ENCODE results near the gene ATP5PD.

The ATP5PD gene

DNA sequence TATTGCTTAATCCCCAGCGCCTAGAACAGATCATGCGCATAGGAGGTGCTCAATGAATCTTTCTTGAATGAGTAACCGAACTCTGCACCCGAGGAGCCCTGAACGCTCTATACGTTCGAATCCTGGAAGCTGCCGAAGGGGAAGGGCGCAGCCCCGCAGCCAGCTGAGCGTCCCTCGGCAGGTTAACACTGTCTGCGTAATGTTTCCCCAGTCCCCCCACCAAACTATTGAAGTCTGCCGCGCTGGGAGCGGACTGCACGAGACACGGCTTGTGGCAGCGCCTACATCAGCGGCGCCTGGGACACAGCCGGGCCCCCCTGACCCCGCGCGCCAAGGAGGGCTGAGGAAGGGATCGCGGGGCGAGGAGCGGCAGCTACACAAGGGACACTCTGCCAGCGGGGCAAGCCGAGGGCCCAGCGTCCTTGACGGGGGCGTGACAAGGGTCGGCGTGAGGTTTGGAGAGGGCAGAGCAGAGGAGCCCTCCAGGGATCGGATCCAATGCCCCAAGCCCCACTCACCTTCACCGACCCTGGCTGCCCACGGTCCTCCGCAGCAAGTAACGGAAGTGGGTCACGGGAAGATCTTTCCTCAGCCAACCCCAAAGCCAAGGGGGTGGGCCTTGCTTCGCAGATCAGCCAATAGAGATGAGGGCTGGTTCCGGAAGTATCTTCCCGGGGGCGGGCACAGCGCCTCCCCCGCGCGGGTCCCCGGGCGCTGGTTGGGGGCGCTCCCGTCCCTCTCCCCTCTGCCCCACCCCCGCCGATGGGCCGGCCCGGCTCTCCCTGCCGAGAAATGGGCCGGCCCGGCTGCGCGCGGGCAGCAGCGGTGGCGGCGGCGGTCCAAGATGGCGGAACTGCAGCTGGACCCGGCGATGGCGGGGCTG, at the start of gene ATP5PD, which contains the start of gene KCTD2:
ATP5PD (minus strand) TSS at position 563 of the 883 bp plus-strand sequence. CDS start 4,319 bp downstream, outside the sequence.
KCTD2 (plus strand) TSS at position 819 of the 883 bp plus-strand sequence; CDS start at position 845, 26 bp downstream.
- H2AFZ ChIP-seq (ENCODE audit: low read length): peak within 1 kb of the TSS; percentile 94
- H3K36me3 ChIP-seq (replicated peaks; ENCODE audit: insufficient read depth, low read length): no peaks in the 10 kb centered on the region
- no peaks in the 10 kb centered on the region; the same call in 1 of the 2 replicates for H3F3A ChIP-seq (ENCODE audit: insufficient read depth, low read length)
- no peaks in the 10 kb centered on the region for H3K9me2 ChIP-seq (replicated peaks; ENCODE audit: insufficient read depth, low read length)
- H3K4me1 ChIP-seq (ENCODE audit: low read length): peaks cover 6% of the 10 kb centered on the region
- H3K9ac ChIP-seq (ENCODE audit: low read length): peak within 1 kb of the TSS; percentile 94
- H3K27me3 ChIP-seq (replicated peaks; ENCODE audit: insufficient read depth, low read length): no peaks in the 10 kb centered on the region
- peak within 1 kb of the TSS; percentile 68; the same call in 1 of the 2 replicates for H3K27ac ChIP-seq (ENCODE audit: low read length)
- peak; percentile 96 for DNase-seq
- H3K4me2 ChIP-seq (ENCODE audit: low read depth, low read length): peak within 1 kb of the TSS; percentile 98
- no peak for TF ChIP-seq EZH2 (optimal IDR thresholded peaks at IDR 0.05; ENCODE audit: low read depth, low read length)
- TF ChIP-seq CTCF (IDR thresholded peaks at IDR 0.05; ENCODE audit: low read length): no peak
- no peak for TF ChIP-seq EZH2phosphoT487 (IDR thresholded peaks at IDR 0.05; ENCODE audit: low read length)
- peaks cover 26% of the 10 kb centered on the region for H3K79me2 ChIP-seq (ENCODE audit: low read length)
- H3K4me3 ChIP-seq (ENCODE audit: low read length): peak within 1 kb of the TSS; percentile 99
- no peaks in the 10 kb centered on the region for H4K20me1 ChIP-seq (ENCODE audit: insufficient read depth, low read length)
- H3K9me3 ChIP-seq (replicated peaks; ENCODE audit: insufficient read depth, low read length): no peaks in the 10 kb centered on the region

GRCh38 chr17:75096082-75096625, 49.4 kb upstream of the ATP5PD start:
- Histone ChIP-seq H3K9me2 (replicated peaks; ENCODE audit: insufficient read depth, low read length) (no peaks in the 10 kb centered on the region), H3K36me3 (replicated peaks; ENCODE audit: insufficient read depth, low read length) (no peaks in the 10 kb centered on the region), H3K4me1 (ENCODE audit: low read length) (no peaks in the 10 kb centered on the region), H3K79me2 (ENCODE audit: low read length) (no peaks in the 10 kb centered on the region), H2AFZ (ENCODE audit: low read length) (no peak overlapping the region), H3F3A (ENCODE audit: insufficient read depth, low read length) (no peaks in the 10 kb centered on the region), H3K4me3 (ENCODE audit: low read length) (no peak overlapping the region), H3K27ac (ENCODE audit: low read length) (no peak overlapping the region), H3K9ac (ENCODE audit: low read length) (no peak overlapping the region), H3K4me2 (ENCODE audit: low read depth, low read length) (no peak overlapping the region), H3K27me3 (replicated peaks; ENCODE audit: insufficient read depth, low read length) (no peaks in the 10 kb centered on the region; the same call in 1 of the 2 replicates), H3K9me3 (replicated peaks; ENCODE audit: insufficient read depth, low read length) (no peaks in the 10 kb centered on the region), H4K20me1 (ENCODE audit: insufficient read depth, low read length) (no peaks in the 10 kb centered on the region)
- no peak for DNase-seq
- TF ChIP-seq EZH2 (optimal IDR thresholded peaks at IDR 0.05; ENCODE audit: low read depth, low read length): no peak
- TF ChIP-seq EZH2phosphoT487 (IDR thresholded peaks at IDR 0.05; ENCODE audit: low read length): no peak
- TF ChIP-seq CTCF (IDR thresholded peaks at IDR 0.05; ENCODE audit: low read length): no peak

DNA sequence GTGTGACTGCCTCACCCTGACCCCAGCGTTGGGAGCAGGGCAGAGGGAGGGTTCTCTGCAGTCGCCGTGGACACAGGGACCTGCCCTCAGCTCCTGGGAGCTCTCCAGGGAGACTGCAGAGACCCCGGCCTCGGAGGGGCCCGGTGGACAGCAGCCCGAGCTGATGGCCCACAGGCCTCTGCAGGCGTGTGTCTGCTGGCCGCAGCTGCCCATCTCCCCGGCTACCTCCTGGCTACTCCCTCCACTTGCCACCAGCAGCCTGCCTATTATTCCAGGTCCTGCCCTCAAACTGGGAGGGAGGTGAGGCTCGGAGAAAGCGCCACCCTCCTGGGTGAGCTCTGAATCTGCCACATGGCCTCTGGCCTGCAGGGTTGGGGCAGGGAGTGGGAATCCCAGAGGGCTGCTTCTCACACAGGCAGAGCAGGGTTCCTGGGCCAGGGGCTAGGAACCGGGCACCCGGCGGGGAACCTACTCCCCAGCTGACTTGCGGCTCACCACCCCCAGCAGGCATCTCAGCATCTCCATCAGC, 48.2 kb upstream of the ATP5PD start:
- DNase-seq: no peak
- H2AFZ ChIP-seq (ENCODE audit: low read length): no peak overlapping the region
- no peak overlapping the region for H3K4me2 ChIP-seq (ENCODE audit: low read depth, low read length)
- H3K27me3 ChIP-seq (replicated peaks; ENCODE audit: insufficient read depth, low read length): no peaks in the 10 kb centered on the region; the same call in 1 of the 2 replicates
- H3K9me2 ChIP-seq (replicated peaks; ENCODE audit: insufficient read depth, low read length): no peaks in the 10 kb centered on the region
- H3K4me3 ChIP-seq (ENCODE audit: low read length): no peak overlapping the region
- H3K9ac ChIP-seq (ENCODE audit: low read length): no peak overlapping the region
- H3K9me3 ChIP-seq (replicated peaks; ENCODE audit: insufficient read depth, low read length): no peaks in the 10 kb centered on the region
- H3K4me1 ChIP-seq (ENCODE audit: low read length): no peaks in the 10 kb centered on the region
- no peaks in the 10 kb centered on the region for H4K20me1 ChIP-seq (ENCODE audit: insufficient read depth, low read length)
- H3F3A ChIP-seq (ENCODE audit: insufficient read depth, low read length): no peaks in the 10 kb centered on the region
- H3K27ac ChIP-seq (ENCODE audit: low read length): no peak overlapping the region
- no peaks in the 10 kb centered on the region for H3K36me3 ChIP-seq (replicated peaks; ENCODE audit: insufficient read depth, low read length)
- H3K79me2 ChIP-seq (ENCODE audit: low read length): no peaks in the 10 kb centered on the region
- no peak for TF ChIP-seq EZH2 (optimal IDR thresholded peaks at IDR 0.05; ENCODE audit: low read depth, low read length)
- TF ChIP-seq EZH2phosphoT487 (IDR thresholded peaks at IDR 0.05; ENCODE audit: low read length): no peak
- no peak for TF ChIP-seq CTCF (IDR thresholded peaks at IDR 0.05; ENCODE audit: low read length)
